ENCODE results near the gene GLMN. TPM values are rescaled to one million over a fixed set of nuclear protein-coding genes. Genes with fewer than 3 reads are reported as not detected.

GLMN gene
- total and polyA plus RNA-seq, 2 of the 13 experiments (the other 11 are each of a cell fraction or from before 2014, with no cell fraction given), result 5.9 to 18.4 TPM

DNA sequence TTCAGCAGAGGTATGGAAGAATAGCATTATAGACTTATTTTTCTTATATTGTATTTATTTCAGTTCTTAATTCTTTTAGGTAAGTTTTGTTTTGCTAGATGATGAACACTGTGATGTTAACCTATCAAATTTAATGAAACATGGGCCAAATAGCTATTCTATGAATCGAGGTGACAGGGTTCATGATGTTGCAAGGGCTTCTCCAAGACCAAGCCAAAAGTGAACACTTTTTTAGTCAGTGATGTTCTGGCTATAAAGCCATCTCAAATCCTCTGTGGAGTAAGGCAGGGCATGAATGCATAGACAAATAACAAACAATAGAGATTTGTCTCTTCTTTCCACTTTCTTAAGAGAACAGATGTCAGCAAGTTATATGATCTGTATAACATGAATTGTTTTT is 54.4 kb downstream of the GLMN start (continued):
- TF ChIP-seq, protein P1, sequence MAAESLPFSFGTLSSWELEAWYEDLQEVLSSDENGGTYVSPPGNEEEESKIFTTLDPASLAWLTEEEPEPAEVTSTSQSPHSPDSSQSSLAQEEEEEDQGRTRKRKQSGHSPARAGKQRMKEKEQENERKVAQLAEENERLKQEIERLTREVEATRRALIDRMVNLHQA (CRISPR knock-in tag; IDR thresholded peaks at IDR 0.05), result no peak
- TF ChIP-seq, protein P2, sequence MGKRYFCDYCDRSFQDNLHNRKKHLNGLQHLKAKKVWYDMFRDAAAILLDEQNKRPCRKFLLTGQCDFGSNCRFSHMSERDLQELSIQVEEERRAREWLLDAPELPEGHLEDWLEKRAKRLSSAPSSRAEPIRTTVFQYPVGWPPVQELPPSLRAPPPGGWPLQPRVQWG (CRISPR knock-in tag; IDR thresholded peaks at IDR 0.05; ENCODE audit: borderline replicate concordance, low read depth), result no peak

DNA sequence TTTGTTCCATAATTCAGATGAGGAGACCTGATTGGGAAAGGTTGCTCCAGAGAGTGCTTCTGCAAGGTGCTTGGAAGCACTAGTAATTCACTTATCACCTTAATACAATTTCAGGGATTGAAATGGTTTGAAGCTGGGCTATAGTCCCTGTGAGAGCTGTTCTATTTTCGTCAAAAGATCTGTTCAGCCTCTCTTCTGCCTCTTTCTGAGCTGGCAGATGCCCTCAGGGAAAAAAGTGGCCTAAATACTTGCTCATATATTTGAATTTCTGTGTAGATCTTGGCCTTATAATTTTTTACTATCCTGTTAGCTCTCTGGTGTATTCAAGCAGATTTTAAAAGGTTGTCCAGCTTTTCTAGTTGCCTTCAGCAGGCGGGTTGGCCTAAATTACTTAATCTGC is 58.8 kb downstream of the GLMN start:
- POLR2A ChIA-PET, result no interaction called here
- no peak for TF ChIP-seq HOXA5 (CRISPR knock-in tag; IDR thresholded peaks at IDR 0.05)
- TF ChIP-seq, protein P3, sequence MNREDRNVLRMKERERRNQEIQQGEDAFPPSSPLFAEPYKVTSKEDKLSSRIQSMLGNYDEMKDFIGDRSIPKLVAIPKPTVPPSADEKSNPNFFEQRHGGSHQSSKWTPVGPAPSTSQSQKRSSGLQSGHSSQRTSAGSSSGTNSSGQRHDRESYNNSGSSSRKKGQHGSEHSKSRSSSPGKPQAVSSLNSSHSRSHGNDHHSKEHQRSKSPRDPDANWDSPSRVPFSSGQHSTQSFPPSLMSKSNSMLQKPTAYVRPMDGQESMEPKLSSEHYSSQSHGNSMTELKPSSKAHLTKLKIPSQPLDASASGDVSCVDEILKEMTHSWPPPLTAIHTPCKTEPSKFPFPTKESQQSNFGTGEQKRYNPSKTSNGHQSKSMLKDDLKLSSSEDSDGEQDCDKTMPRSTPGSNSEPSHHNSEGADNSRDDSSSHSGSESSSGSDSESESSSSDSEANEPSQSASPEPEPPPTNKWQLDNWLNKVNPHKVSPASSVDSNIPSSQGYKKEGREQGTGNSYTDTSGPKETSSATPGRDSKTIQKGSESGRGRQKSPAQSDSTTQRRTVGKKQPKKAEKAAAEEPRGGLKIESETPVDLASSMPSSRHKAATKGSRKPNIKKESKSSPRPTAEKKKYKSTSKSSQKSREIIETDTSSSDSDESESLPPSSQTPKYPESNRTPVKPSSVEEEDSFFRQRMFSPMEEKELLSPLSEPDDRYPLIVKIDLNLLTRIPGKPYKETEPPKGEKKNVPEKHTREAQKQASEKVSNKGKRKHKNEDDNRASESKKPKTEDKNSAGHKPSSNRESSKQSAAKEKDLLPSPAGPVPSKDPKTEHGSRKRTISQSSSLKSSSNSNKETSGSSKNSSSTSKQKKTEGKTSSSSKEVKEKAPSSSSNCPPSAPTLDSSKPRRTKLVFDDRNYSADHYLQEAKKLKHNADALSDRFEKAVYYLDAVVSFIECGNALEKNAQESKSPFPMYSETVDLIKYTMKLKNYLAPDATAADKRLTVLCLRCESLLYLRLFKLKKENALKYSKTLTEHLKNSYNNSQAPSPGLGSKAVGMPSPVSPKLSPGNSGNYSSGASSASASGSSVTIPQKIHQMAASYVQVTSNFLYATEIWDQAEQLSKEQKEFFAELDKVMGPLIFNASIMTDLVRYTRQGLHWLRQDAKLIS (CRISPR knock-in tag; IDR thresholded peaks at IDR 0.05), result no peak
- no peak for TF ChIP-seq ZFP36L1 (CRISPR knock-in tag; IDR thresholded peaks at IDR 0.05)
- TF ChIP-seq MTA3 (CRISPR knock-in tag; IDR thresholded peaks at IDR 0.05), result no peak
- TF ChIP-seq HDAC1 (CRISPR knock-in tag; IDR thresholded peaks at IDR 0.05), result no peak
- no peak for TF ChIP-seq TCF12 (IDR thresholded peaks at IDR 0.05)
- no peak for TF ChIP-seq TCF12 (CRISPR knock-in tag; IDR thresholded peaks at IDR 0.05)
- no peak for TF ChIP-seq NONO (IDR thresholded peaks at IDR 0.05)
- no peak for TF ChIP-seq NONO (CRISPR knock-in tag; conservative IDR thresholded peaks at IDR 0.05)

More for the DNA sequence above, 58.8 kb downstream of the GLMN start:
- no peak for FAIRE-seq
- Histone ChIP-seq H3K9ac (ENCODE audit: insufficient read depth, low read depth, low read length) (no peak overlapping the region), H3K4me1 (ENCODE audit: insufficient read depth, low read length) (no peaks in the 10 kb centered on the region), H3K4me3 (replicated peaks in 1 of 3; ENCODE audit: insufficient read depth in 1 of 3, low read depth in 2 of 3, low read length in 3 of 3) (no peak overlapping the region), H3K27ac (ENCODE audit: extremely low read length, insufficient read depth, low read length) (no peak overlapping the region), H2AFZ (ENCODE audit: low read length) (no peak overlapping the region), H3K79me2 (ENCODE audit: insufficient read depth, low read length) (no peaks in the 10 kb centered on the region), H3K36me3 (replicated peaks in 1 of 2; ENCODE audit: control insufficient read depth in 1 of 2, insufficient read depth in 2 of 2, low read length in 2 of 2) (no peaks in the 10 kb centered on the region), H3K4me2 (ENCODE audit: low read depth, low read length) (no peak overlapping the region), H4K20me1 (ENCODE audit: insufficient read depth, low read length) (no peaks in the 10 kb centered on the region; the same call in 1 of the 2 replicates), H3K27me3 (ENCODE audit: control insufficient read depth in 1 of 2, insufficient read depth in 2 of 2, low read length in 2 of 2) (no peaks in the 10 kb centered on the region), H3K9me3 (ENCODE audit: low read length) (no peaks in the 10 kb centered on the region)
- in situ Hi-C loops (cut with HindIII; ENCODE audit: extremely low pct_ligation_motif_present, low pct_unique_long_range_greater_than_20kb) (no loop called here), intact Hi-C loops (cut with micrococcal nuclease; ENCODE audit: unreplicated experiment) (no loop called here)
- no TSS peak for BruUV-seq (replicated peaks)
- WGBS (ENCODE audit: low lambda C conversion rate), result 10% methylated on average over 2 of the region's 2 CpGs
- CTCF ChIA-PET (ENCODE audit: low intra/inter-chr PET ratio, low total read pairs), result no interaction called here
- DNase-seq (ENCODE audit: low spot score), result no peak
- no peak for ATAC-seq
